Renal cortical epithelial cell (primary cell): Measurements from ENCODE around the gene AK5. TPM values are rescaled to one million over a fixed set of nuclear protein-coding genes. Genes with fewer than 3 reads are reported as not detected.

Experiments
- DNase-seq: peaks from one replicate; pipeline ENCODE4 v3.0.0-alpha.2; 2011; ENCODE audit warnings: low read depth
- total RNA-seq: library from RNA; depleted of rRNA; stranded (reverse); fragments of >200 nt; gene quantifications from 2 replicates; pipeline ENCODE4 v1.2.3, GENCODE V29; 2014

AK5 gene
- total RNA-seq, 1 donor from 2014 or later: 15.6 TPM

- DNase-seq: peak; percentile 50
These were observed 262.1 kb downstream of the AK5 start for GRCh38 chr1:77543822-77544448.

- DNase-seq: no peak
These were observed 263.0 kb downstream of the AK5 start for GRCh38 chr1:77544845-77545244.

- DNase-seq: no peak
These were observed 264.2 kb downstream of the AK5 start for GRCh38 chr1:77545970-77546369.

GRCh38 chr1:77546890-77547289 is 265.1 kb downstream of the AK5 start:
- DNase-seq: no peak

- DNase-seq: no peak
These were observed 266.5 kb downstream of the AK5 start for GRCh38 chr1:77548285-77548684.

- DNase-seq: no peak
These were observed 268.3 kb downstream of the AK5 start for GRCh38 chr1:77550135-77550534.

GRCh38 chr1:77552626-77553025 is 270.8 kb downstream of the AK5 start:
- DNase-seq: no peak

- no peak for DNase-seq
These were observed 271.9 kb downstream of the AK5 start for GRCh38 chr1:77553568-77554291.

- DNase-seq: no peak
These were observed 274.2 kb downstream of the AK5 start for GRCh38 chr1:77556045-77556444.

GRCh38 chr1:77557053-77557452 is 275.2 kb downstream of the AK5 start:
- no peak for DNase-seq

- no peak for DNase-seq
These were observed 276.9 kb downstream of the AK5 start for GRCh38 chr1:77558591-77559164.

GRCh38 chr1:77560741-77561140 is 278.9 kb downstream of the AK5 start:
- DNase-seq: no peak

- DNase-seq: no peak
These were observed 280.9 kb downstream of the AK5 start for GRCh38 chr1:77562596-77563150.

GRCh38 chr1:77565321-77565720 is 283.5 kb downstream of the AK5 start:
- peak; percentile 33 for DNase-seq

- DNase-seq: no peak
These were observed 289.8 kb downstream of the AK5 start for GRCh38 chr1:77571642-77572041.

- DNase-seq: no peak
These were observed 297.7 kb downstream of the AK5 start for GRCh38 chr1:77579547-77579946.

- no peak for DNase-seq
These were observed 301.1 kb downstream of the AK5 start for GRCh38 chr1:77582905-77583304.

GRCh38 chr1:77583483-77583882 is 301.7 kb downstream of the AK5 start:
- DNase-seq: no peak

GRCh38 chr1:77584884-77585283 is 303.1 kb downstream of the AK5 start:
- no peak for DNase-seq

- no peak for DNase-seq
These were observed 303.9 kb downstream of the AK5 start for GRCh38 chr1:77585610-77586314.

GRCh38 chr1:77589231-77589630 is 307.4 kb downstream of the AK5 start:
- DNase-seq: no peak

GRCh38 chr1:77590651-77591050 is 308.8 kb downstream of the AK5 start:
- DNase-seq: no peak
